Colonic mucosa (tissue), 4 donors: ENCODE results near the gene SKIC2. TPM values are rescaled to one million over a fixed set of nuclear protein-coding genes. Genes with fewer than 3 reads are reported as not detected.

ENCODE experiments used
- DNase-seq: peaks from one replicate; pipeline ENCODE4 v3.0.0-alpha.2; 2020
- H3K27ac ChIP-seq: fragments of 200-600 bp; one replicate; pipeline ENCODE4 v1.8.0; 2021
- H3K27me3 ChIP-seq: fragments of 200-600 bp; one replicate; pipeline ENCODE4 v1.8.0; 2021
- H3K36me3 ChIP-seq: fragments of 200-600 bp; one replicate; pipeline ENCODE4 v1.8.0; 2021
- H3K4me1 ChIP-seq: fragments of 200-600 bp; one replicate; pipeline ENCODE4 v1.8.0; 2021; ENCODE audit warnings: mild to moderate bottlenecking
- H3K4me3 ChIP-seq: fragments of 200-600 bp; one replicate; pipeline ENCODE4 v1.8.0; 2021
- H3K9ac ChIP-seq, 2 donors: one replicate each; pipeline ENCODE4 v1.7.0; 2013; ENCODE audit warnings: control low read depth in 2 of 2, low read depth in 2 of 2, low read length in 2 of 2
- H3K9me3 ChIP-seq: fragments of 200-600 bp; one replicate; pipeline ENCODE4 v1.8.0; 2021
- intact Hi-C: fragments of 100-400 bp; cut with DNase I; formaldehyde crosslinking; loops from one replicate; pipeline ENCODE4 v1.14.1; 2022
- total RNA-seq, 2 donors: library from RNA; stranded (reverse); fragmentation: NEBNext Ultra II Directional in 1 of 2; extraction: Animal tissue kit (Norgen Biotek cat#: 25700) in 1 of 2; gene quantifications; one replicate each; pipeline ENCODE4 v1.2.1, GENCODE V29; 2021
- TF ChIP-seq, protein P1 (sequence below): fragments of 200-600 bp; IDR thresholded peaks from one replicate; pipeline ENCODE4 v1.8.0; 2022; ENCODE audit warnings: antibody characterized with exemption, mild to moderate bottlenecking
- donor health status: healthy.
- donor health status: DM: no; HTN: no; CAD: no.
- donor health status: DM: no; HTN: no; CAD: no.

Gene SKIC2
- total RNA-seq, 2 donors from 2014 or later = 52.5 to 81.1 TPM

DNA sequence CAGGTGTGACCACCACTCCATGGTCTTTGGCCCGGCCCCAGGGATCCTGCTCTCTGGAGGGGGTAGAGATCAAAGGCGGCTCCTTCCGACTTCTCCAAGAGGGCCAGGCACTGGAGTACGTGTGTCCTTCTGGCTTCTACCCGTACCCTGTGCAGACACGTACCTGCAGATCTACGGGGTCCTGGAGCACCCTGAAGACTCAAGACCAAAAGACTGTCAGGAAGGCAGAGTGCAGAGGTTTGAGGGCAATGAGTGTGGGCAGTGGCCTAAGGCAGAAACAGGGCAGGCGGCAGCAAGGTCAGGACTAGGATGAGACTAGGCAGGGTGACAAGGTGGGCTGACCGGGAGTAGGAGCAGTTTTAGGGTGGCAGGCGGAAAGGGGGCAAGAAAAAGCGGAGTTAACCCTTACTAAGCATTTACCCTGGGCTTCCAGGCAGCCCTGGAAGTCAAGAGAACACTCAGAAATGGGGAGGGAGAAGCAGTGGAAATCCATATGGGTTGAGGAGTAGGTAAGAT, 12.5 kb upstream of the SKIC2 start:
- H3K9ac ChIP-seq = peak overlapping the region; percentile 64 to 65
- intact Hi-C loops = no loop called here
- peak overlapping the region; percentile 23 for H3K4me3 ChIP-seq
- H3K27me3 ChIP-seq = no peaks in the 10 kb centered on the region
- H3K27ac ChIP-seq = peak overlapping the region; percentile 90
- H3K9me3 ChIP-seq = no peaks in the 10 kb centered on the region
- no peak for DNase-seq
- no peaks in the 10 kb centered on the region for H3K36me3 ChIP-seq
- TF ChIP-seq, protein P1, sequence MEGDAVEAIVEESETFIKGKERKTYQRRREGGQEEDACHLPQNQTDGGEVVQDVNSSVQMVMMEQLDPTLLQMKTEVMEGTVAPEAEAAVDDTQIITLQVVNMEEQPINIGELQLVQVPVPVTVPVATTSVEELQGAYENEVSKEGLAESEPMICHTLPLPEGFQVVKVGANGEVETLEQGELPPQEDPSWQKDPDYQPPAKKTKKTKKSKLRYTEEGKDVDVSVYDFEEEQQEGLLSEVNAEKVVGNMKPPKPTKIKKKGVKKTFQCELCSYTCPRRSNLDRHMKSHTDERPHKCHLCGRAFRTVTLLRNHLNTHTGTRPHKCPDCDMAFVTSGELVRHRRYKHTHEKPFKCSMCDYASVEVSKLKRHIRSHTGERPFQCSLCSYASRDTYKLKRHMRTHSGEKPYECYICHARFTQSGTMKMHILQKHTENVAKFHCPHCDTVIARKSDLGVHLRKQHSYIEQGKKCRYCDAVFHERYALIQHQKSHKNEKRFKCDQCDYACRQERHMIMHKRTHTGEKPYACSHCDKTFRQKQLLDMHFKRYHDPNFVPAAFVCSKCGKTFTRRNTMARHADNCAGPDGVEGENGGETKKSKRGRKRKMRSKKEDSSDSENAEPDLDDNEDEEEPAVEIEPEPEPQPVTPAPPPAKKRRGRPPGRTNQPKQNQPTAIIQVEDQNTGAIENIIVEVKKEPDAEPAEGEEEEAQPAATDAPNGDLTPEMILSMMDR = no peak
- H3K4me1 ChIP-seq = peaks cover 7% of the 10 kb centered on the region

GRCh38 chr6:31947070-31947675, 11.8 kb upstream of the SKIC2 start:
- TF ChIP-seq, protein P1 = no peak
- no peak for DNase-seq
- intact Hi-C loops = no loop called here
- H3K4me1 ChIP-seq = peaks cover 7% of the 10 kb centered on the region
- H3K36me3 ChIP-seq = no peaks in the 10 kb centered on the region
- H3K9ac ChIP-seq = no peak overlapping the region
- no peaks in the 10 kb centered on the region for H3K9me3 ChIP-seq
- no peaks in the 10 kb centered on the region for H3K27me3 ChIP-seq
- no peak overlapping the region for H3K27ac ChIP-seq
- H3K4me3 ChIP-seq = no peak overlapping the region

- intact Hi-C loops = no loop called here
- no peak for DNase-seq
- no peak overlapping the region for H3K27ac ChIP-seq
- H3K9ac ChIP-seq = no peak overlapping the region
- TF ChIP-seq, protein P1 = no peak
- H3K9me3 ChIP-seq = no peaks in the 10 kb centered on the region
- no peaks in the 10 kb centered on the region for H3K27me3 ChIP-seq
- H3K36me3 ChIP-seq = no peaks in the 10 kb centered on the region
- H3K4me3 ChIP-seq = no peak overlapping the region
- peaks cover 7% of the 10 kb centered on the region for H3K4me1 ChIP-seq
Observed at GRCh38 chr6:31947864-31948263, 11.1 kb upstream of the SKIC2 start.

GRCh38 chr6:31948306-31948705, 10.7 kb upstream of the SKIC2 start:
- no peak overlapping the region for H3K9ac ChIP-seq
- intact Hi-C loops = no loop called here

DNA sequence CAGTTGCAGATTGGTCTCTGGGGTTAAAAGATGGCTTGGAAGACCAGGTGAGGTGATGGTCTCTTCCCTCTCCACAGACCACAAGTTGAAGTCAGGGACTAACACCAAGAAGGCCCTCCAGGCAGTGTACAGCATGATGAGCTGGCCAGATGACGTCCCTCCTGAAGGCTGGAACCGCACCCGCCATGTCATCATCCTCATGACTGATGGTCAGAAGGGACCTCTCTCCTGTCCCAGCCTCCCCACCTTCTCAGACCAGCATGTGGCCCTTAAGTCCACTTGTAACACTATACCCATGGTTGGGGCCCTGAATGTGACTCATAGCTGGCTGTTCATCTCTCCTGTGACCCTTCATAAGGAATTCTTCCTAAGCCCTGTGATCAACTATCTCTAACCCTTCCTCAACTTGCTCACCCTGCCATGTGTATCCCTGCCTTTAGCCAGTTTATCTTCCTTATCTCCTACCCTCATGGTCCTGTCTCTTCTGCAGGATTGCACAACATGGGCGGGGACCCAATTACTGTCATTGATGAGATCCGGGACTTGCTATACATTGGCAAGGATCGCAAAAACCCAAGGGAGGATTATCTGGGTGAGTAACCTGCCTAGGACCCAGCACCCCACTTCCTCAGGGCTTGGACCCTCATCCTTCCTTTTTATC, 10.1 kb upstream of the SKIC2 start:
- Histone ChIP-seq H3K4me1 (peaks cover 7% of the 10 kb centered on the region), H3K9me3 (no peaks in the 10 kb centered on the region), H3K27ac (no peak overlapping the region), H3K27me3 (no peaks in the 10 kb centered on the region), H3K9ac (no peak overlapping the region), H3K36me3 (no peaks in the 10 kb centered on the region), H3K4me3 (no peak overlapping the region)
- TF ChIP-seq, protein P1 = no peak
- intact Hi-C loops = no loop called here
- DNase-seq = no peak

More at GRCh38 chr6:31948306-31948705, 10.7 kb upstream of the SKIC2 start:
- Histone ChIP-seq H3K27ac (no peak overlapping the region), H3K27me3 (no peaks in the 10 kb centered on the region), H3K4me3 (no peak overlapping the region), H3K4me1 (peaks cover 7% of the 10 kb centered on the region), H3K36me3 (no peaks in the 10 kb centered on the region), H3K9me3 (no peaks in the 10 kb centered on the region)
- TF ChIP-seq, protein P1 = no peak
- DNase-seq = no peak
